Small intestine (tissue), 7 donors: Measurements from ENCODE around the gene TMEM225B. TPM values are rescaled to one million over a fixed set of nuclear protein-coding genes. Genes with fewer than 3 reads are reported as not detected.
"Not testable (repeated sequence)": the region's sequence is repeated elsewhere in the genome, so short reads cannot be mapped to it uniquely, and the experiment has no call there.

Experiments
- DNase-seq, 2 donors: peaks; one replicate each; pipeline versions ENCODE4 v3.0.0 to v3.0.0-alpha.2; 2013
- FAIRE-seq: peaks from 2 replicates; lab custom pipeline; 2012; peaks lifted over from hg19 to GRCh38; lab: Jason Lieb, UNC
- H3K27ac ChIP-seq, 3 donors: one replicate each; pipeline ENCODE4 v1.5.1; 2013; ENCODE audit warnings: low read length in 2 of 3, mild to moderate bottlenecking in 2 of 3, control low read depth in 1 of 3, inconsistent platforms in 1 of 3, low read depth in 1 of 3, moderate library complexity in 1 of 3
- H3K27me3 ChIP-seq, 3 donors: one replicate each; pipeline ENCODE4 v1.6.1; 2013; ENCODE audit warnings: low read length in 3 of 3, inconsistent platforms in 1 of 3; ENCODE audit not compliant: control insufficient read depth in 3 of 3, insufficient read depth in 3 of 3
- H3K36me3 ChIP-seq, 3 donors: one replicate each; pipeline ENCODE4 v1.6.1; 2013; ENCODE audit warnings: low read length in 3 of 3, inconsistent platforms in 1 of 3, low read depth in 1 of 3, mild to moderate bottlenecking in 1 of 3, moderate library complexity in 1 of 3; ENCODE audit not compliant: control insufficient read depth in 3 of 3, insufficient read depth in 2 of 3
- H3K4me1 ChIP-seq, 3 donors: one replicate each; pipeline ENCODE4 v1.6.1; 2013; ENCODE audit warnings: low read length in 2 of 3, inconsistent platforms in 1 of 3, low read depth in 1 of 3, mild to moderate bottlenecking in 1 of 3, moderate library complexity in 1 of 3; ENCODE audit not compliant: control insufficient read depth in 3 of 3, insufficient read depth in 2 of 3
- H3K4me3 ChIP-seq, 3 donors: one replicate each; pipeline ENCODE4 v1.5.1; 2013; ENCODE audit warnings: low read length in 3 of 3, control low read depth in 1 of 3, inconsistent platforms in 1 of 3, low read depth in 1 of 3, mild to moderate bottlenecking in 1 of 3, moderate library complexity in 1 of 3
- H3K9me3 ChIP-seq, 2 donors: one replicate each; pipeline ENCODE4 v1.6.1; 2013; ENCODE audit warnings: low read depth in 1 of 2, low read length in 1 of 2; ENCODE audit not compliant: control insufficient read depth in 2 of 2, insufficient read depth in 1 of 2
- WGBS, 3 donors: extraction: QIAGEN DNeasy Blood & Tissue Kit; methylation state at CpG; one replicate each; pipeline ENCODE4 v1.1.7; 2013; 5-methylcytosine and 5-hydroxymethylcytosine counted together
- polyA plus RNA-seq, 4 donors: library from polyadenylated mRNA; stranded (reverse) in 3 of 4; unstranded in 1 of 4; fragments of 200-250 nt in 3 of 4; fragments of 120-200 nt in 1 of 4; gene quantifications; one replicate each; pipeline versions ENCODE4 v1.2.1 to v1.2.3, GENCODE V29; 2013
- donor health status: healthy with polysubstance abuse.
- donor health status: control.
- donor health status: control.
- donor health status: Bipolar disorder and iron deficiency.
- donor health status: healthy.

Gene TMEM225B
- polyA plus RNA-seq, 4 donors, result 0.45 to 0.93 TPM; not detected in 2

DNA sequence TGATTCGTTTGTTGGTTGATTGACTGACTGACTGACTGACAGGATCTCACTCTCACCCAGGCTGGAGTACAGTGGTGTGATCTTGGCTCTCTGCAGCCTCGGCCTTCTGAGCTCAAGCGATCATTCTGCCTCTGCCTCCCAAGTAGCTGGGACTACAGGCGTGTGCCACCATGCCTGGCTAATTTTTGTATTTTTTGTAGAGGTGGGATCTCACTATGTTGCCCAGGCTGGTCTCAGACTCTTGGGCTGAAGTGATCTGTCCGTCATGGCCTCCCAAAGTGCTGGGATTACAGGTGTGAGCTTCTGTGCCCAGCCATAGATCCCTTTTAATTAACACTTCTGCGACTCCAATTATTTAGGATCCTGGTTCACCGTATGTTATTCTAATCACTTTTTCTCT, 29.3 kb upstream of the TMEM225B start:
- not testable (repeated sequence) for DNase-seq, H3K4me1 ChIP-seq, H3K27ac ChIP-seq, H3K9me3 ChIP-seq, H3K4me3 ChIP-seq, FAIRE-seq, H3K27me3 ChIP-seq
- 96 to 99% (median 98%) methylated on average over 7 of the region's 7 CpGs for WGBS, 3 donors
- peaks cover 13 to 27% (median 15%) of the 10 kb centered on the region in 3 donors for H3K36me3 ChIP-seq

DNA sequence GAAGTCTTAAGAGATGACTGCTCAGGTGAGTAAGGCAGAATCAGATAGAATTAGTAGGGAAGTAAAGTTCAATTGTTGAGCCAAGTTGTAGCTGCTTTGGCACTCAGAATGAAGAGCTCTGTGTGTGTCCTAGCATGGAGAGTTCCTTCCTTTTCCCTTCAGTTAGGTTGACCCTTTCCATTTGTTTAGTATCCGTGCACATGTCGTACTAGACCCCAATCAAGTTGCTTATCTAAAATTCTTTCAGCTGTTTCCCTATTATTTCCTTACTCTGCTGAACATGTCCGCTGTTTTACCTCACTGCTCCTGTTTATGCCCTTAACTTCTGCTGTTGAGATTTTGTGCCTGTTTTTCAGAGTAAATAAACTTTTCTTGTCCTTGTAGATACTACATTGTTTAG, 26.3 kb upstream of the TMEM225B start:
- H3K27ac ChIP-seq, result no peak overlapping the region
- H3K4me3 ChIP-seq, result no peak overlapping the region
- H3K4me1 ChIP-seq, result no peaks in the 10 kb centered on the region
- DNase-seq, result no peak
- no peak for FAIRE-seq
- no peaks in the 10 kb centered on the region for H3K9me3 ChIP-seq
- no peaks in the 10 kb centered on the region for H3K27me3 ChIP-seq
- H3K36me3 ChIP-seq, result peaks cover 5 to 17% (median 9%) of the 10 kb centered on the region in 3 donors
- 88 to 96% (median 93%) methylated on average over 3 of the region's 3 CpGs for WGBS, 3 donors

DNA sequence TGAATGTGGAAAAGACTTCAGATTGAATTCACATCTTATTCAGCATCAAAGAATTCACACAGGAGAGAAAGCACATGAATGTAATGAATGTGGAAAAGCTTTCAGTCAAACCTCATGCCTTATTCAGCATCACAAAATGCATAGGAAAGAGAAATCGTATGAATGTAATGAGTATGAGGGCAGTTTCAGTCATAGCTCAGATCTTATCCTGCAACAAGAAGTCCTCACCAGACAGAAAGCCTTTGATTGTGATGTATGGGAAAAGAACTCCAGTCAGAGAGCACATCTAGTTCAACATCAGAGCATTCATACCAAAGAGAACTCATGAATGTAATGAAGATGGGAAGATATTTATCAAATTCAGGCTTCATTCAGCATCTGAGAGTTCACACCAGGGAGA, 24.8 kb upstream of the TMEM225B start:
- H3K36me3 ChIP-seq, result peaks cover 5 to 9% (median 9%) of the 10 kb centered on the region in 3 donors
- 92 to 97% (median 94%) methylated on average over 1 of the region's 1 CpG for WGBS, 3 donors
- no peaks in the 10 kb centered on the region for H3K9me3 ChIP-seq
- H3K4me3 ChIP-seq, result no peak overlapping the region
- DNase-seq (no peak), FAIRE-seq (no peak)
- H3K27ac ChIP-seq, result no peak overlapping the region
- H3K4me1 ChIP-seq, result no peaks in the 10 kb centered on the region
- no peaks in the 10 kb centered on the region for H3K27me3 ChIP-seq

DNA sequence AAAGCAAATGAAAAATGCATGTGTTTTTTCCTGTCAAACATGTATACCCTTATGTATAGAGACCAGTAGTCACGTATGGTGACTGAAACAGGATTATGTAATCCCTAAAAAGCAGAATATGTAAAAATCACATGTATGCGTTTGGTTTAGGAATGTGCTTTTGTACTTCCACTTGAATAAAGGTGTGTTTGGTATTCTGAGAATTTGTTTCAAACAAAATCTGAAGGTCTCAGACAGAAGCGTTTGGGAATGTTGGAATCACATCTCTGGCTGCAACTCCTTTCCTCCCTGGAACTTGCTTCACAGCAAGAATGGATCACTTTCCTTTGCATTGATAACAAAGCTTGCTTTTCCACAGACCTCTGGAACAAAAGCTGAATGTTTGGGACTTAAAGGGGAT, 21.8 kb upstream of the TMEM225B start:
- no peaks in the 10 kb centered on the region for H3K27me3 ChIP-seq
- no peaks in the 10 kb centered on the region for H3K9me3 ChIP-seq
- H3K4me3 ChIP-seq, result no peak overlapping the region
- FAIRE-seq (no peak), DNase-seq (no peak)
- H3K27ac ChIP-seq, result no peak overlapping the region
- peaks cover 2 to 9% (median 5%) of the 10 kb centered on the region in 3 donors for H3K36me3 ChIP-seq
- peaks cover 2 to 9% (median 7%) of the 10 kb centered on the region in 3 donors for H3K4me1 ChIP-seq
- WGBS, 3 donors, result 81 to 92% (median 85%) methylated on average over 3 of the region's 3 CpGs

DNA sequence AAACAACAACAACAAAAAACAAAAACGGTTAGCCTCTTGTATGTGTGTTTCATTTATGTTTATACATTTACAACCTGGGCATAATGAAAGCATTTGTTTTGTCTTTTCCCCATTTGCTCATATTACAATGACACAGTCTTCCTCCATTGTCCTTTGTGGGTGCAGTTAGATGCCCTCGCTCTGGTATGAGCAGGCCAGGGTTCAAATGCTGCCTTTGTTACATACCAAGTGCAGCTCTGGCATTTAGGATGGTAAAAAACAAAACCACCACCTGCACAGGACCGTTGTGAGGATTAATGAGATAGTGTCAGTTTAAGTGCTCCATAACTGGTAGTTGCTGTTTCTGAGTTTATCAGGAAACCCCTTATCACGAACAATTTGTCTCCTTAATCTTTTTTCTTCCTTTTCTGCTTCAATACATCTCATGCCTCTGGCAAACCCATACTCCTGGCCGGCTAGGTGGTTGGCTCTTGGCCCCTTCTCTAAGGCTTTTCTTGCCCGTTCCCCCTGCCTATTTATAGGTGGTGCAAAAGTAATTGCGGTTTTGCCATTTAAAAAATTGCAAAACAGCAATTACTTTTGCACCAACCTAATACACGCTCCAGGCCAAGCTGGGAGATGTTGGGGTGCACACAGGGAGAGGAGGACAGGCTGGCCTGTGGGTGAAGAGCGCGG, 18.6 kb upstream of the TMEM225B start:
- 28 to 45% (median 37%) methylated on average over 10 of the region's 10 CpGs for WGBS, 3 donors
- Histone ChIP-seq H3K9me3 (no peaks in the 10 kb centered on the region), H3K27me3 (no peaks in the 10 kb centered on the region), H3K4me3 (peak overlapping the region in 2 of 3 donors; percentile 49 to 67), H3K4me1 (peaks cover 2 to 9% (median 7%) of the 10 kb centered on the region in 3 donors), H3K27ac (no peak overlapping the region), H3K36me3 (no peaks in the 10 kb centered on the region)
- DNase-seq, result peak in 1 of 2 donors; percentile 10
- no peak for FAIRE-seq

DNA sequence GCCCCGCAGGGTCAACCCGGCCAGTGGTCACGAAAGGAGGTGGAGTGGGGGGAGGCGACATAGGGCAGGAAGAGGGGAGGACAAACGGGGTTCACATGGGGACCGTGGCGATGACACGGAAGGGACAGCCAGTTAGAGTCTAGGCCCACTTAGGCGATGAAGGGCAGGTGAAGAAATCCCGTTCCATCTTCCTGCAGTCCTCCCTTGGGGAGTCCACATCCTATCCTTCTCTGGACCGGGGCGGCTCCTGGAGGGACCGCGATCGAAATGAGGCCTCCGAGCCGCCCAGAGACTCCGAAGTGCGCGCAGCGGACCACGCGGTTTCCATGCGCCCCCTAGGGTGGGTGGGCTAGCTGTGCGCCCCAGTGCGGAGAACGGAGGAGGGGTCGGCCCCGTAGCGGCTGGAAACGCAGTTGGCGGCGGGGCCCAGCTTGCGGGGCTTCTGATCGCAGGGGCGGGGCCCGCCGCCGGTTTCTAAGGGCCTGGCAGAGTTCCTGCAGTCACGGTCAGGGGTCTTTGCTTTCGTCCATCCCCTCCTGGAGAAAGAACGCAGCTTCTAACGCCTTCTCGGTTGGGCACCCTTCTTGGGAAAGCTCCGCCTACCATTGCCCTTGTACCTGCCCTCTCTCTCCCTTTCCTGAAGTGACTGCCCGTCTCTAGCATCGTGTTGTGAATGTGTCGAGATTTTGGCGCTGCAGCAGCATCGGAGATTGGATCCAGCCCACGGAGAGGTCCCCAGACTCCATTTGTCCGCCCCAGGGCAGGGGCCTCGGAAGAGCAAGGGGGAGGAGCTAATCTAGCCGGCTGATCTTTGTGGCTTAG, 17.9 kb upstream of the TMEM225B start:
- no peak overlapping the region for H3K27ac ChIP-seq

DNA sequence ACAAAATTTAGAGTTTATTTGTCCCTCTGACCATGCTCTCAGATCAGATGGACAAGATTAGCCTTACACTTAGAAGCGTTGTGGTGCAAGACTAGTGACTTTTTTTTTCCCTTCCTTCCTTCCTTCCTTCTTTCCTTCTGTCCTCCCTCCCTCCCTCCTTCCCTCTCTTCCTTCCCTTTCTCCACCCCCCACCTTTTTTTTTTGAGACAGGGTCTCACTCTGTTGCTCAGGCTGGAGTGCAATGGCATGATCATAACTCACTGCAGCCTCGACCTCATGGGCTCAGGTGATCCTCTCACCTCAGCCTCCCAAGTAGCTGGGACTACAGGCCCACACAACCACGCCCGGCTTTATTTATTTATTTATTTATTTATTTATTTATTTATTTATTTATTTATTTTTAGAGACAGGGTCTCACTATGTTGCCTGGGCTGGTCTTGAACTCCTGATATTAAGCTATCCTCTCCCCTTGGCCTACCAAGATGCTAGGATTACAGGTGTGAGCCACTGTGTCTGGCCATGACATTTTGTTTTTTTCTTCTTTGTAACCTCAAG, 17.2 kb upstream of the TMEM225B start:
- not testable (repeated sequence) for H3K27ac ChIP-seq, DNase-seq, H3K36me3 ChIP-seq, H3K4me1 ChIP-seq, H3K9me3 ChIP-seq, H3K27me3 ChIP-seq, FAIRE-seq
- H3K4me3 ChIP-seq, result peak overlapping the region in 2 of 3 donors; percentile 49 to 67
- 58 to 62% (median 59%) methylated on average over 4 of the region's 4 CpGs for WGBS, 3 donors

More for the DNA sequence above, 17.9 kb upstream of the TMEM225B start:
- peak; percentile 36 to 57 for DNase-seq
- Histone ChIP-seq H3K36me3 (no peaks in the 10 kb centered on the region), H3K4me1 (peaks cover 2 to 9% (median 7%) of the 10 kb centered on the region in 3 donors), H3K9me3 (no peaks in the 10 kb centered on the region), H3K27me3 (no peaks in the 10 kb centered on the region), H3K4me3 (peak overlapping the region; percentile 22 to 67 (median 49))
- FAIRE-seq, result no peak
- WGBS, 3 donors, result 1 to 2% (median 2%) methylated on average over 36 to 54 of the region's 54 CpGs

DNA sequence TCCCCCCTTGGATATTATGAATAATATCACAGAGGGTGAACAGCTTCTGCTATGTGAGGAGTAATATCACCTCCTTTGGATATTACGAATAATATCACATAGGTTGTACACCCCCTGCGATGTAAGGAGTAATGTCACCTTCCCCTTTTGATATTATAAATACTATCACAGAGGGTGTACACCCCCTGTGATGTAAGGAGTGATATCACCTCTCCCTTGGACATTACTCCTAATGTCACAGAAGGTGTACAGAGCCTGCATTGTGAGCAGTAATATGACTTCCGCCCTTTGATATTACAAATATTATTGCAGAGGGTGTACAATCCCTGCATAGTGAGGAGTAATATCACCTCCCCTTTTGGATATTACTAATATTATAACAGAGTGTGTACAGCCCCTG, 9.2 kb upstream of the TMEM225B start:
- FAIRE-seq, result no peak
- no peak overlapping the region for H3K27ac ChIP-seq
- no peaks in the 10 kb centered on the region for H3K9me3 ChIP-seq
- H3K27me3 ChIP-seq, result no peaks in the 10 kb centered on the region
- no peak overlapping the region for H3K4me3 ChIP-seq
- no peaks in the 10 kb centered on the region for H3K36me3 ChIP-seq
- DNase-seq, result no peak
- WGBS, 3 donors, result 73 to 87% (median 76%) methylated on average over 3 of the region's 3 CpGs
- no peaks in the 10 kb centered on the region for H3K4me1 ChIP-seq
